Psoas muscle (tissue), 8 donors: ENCODE results near the gene UQCR11. TPM values are rescaled to one million over a fixed set of nuclear protein-coding genes. Genes with fewer than 3 reads are reported as not detected.
A peak's percentile ranks its signal among the peaks of the same experiment; 100 is the strongest.

ENCODE experiments used
- ATAC-seq, 4 donors: fragments of 200-7000 bp; cut with Tn5 transposase; one replicate each; pipeline ENCODE4 v1.9.1; 2020; ENCODE audit warnings: moderate library complexity in 3 of 4, mild to moderate bottlenecking in 2 of 4
- DNase-seq, 2 donors: peaks; one replicate each; pipeline ENCODE4 v3.0.0-alpha.2; 2020
- H3K27ac ChIP-seq: fragments of 200-600 bp; one replicate; pipeline ENCODE4 v1.8.0; 2022
- H3K27me3 ChIP-seq, 3 donors: fragments of 200-600 bp in 1 of 3; one replicate each; pipeline versions ENCODE4 v1.6.1 to v1.8.0; 2013 to 2022; ENCODE audit warnings: low read length in 2 of 3, mild to moderate bottlenecking in 2 of 3, moderate library complexity in 1 of 3; ENCODE audit not compliant: insufficient read depth in 3 of 3
- H3K36me3 ChIP-seq, 2 donors: fragments of 200-600 bp in 1 of 2; one replicate each; pipeline versions ENCODE4 v1.6.1 to v1.8.0; 2013 to 2022; ENCODE audit warnings: low read depth in 1 of 2, mild to moderate bottlenecking in 1 of 2, moderate library complexity in 1 of 2; ENCODE audit not compliant: insufficient read depth in 1 of 2
- H3K4me1 ChIP-seq: fragments of 200-600 bp; one replicate; pipeline ENCODE4 v1.8.0; 2022
- H3K4me3 ChIP-seq: fragments of 200-600 bp; one replicate; pipeline ENCODE4 v1.8.0; 2022; ENCODE audit warnings: mild to moderate bottlenecking
- H3K9me3 ChIP-seq: fragments of 200-600 bp; one replicate; pipeline ENCODE4 v1.8.0; 2022
- CTCF ChIP-seq: fragments of 200-600 bp; IDR thresholded peaks from one replicate; pipeline ENCODE4 v1.8.0; 2022; ENCODE audit warnings: antibody characterized with exemption
- WGBS, 3 donors: extraction: QIAGEN DNeasy Blood & Tissue Kit; methylation state at CpG; one replicate each; pipeline versions ENCODE4 v1.1.6 to v1.1.7; 2013; 5-methylcytosine and 5-hydroxymethylcytosine counted together
- intact Hi-C, 2 donors: fragments of 100-400 bp; cut with DNase I; formaldehyde crosslinking; loops; one replicate each; pipeline versions ENCODE4 v1.11.0 to v1.14.2; 2022
- long read RNA-seq, 2 donors: library from polyadenylated mRNA; unstranded; transcript quantifications; one replicate each; pipeline ENCODE4 v2.0.0, GENCODE V29; 2021
- polyA plus RNA-seq, 3 donors: library from polyadenylated mRNA; stranded (reverse); fragments of 200-250 nt; gene quantifications; one replicate each; pipeline ENCODE4 v1.2.3, GENCODE V29; 2013
- total RNA-seq, 4 donors: library from RNA; stranded (reverse); fragmentation: NEBNext Ultra II Directional in 2 of 4; extraction: Animal tissue kit (Norgen Biotek cat#: 25700) in 2 of 4; gene quantifications; one replicate each; pipeline versions ENCODE4 v1.2.1 to v1.2.4, GENCODE V29; 2021 to 2023
- donor health status: healthy with polysubstance abuse.
- donor health status: DM: no; HTN: no; CAD: no; lungs with moderate emphysema.
- donor health status: Bipolar disorder and iron deficiency.
- donor health status: healthy.
- donor health status: DM: yes; HTN: yes; CAD: no.
- donor health status: DM: no; HTN: no; CAD: no.
- donor health status: DM: no; HTN: no; CAD: no.
- donor health status: DM: yes; HTN: yes; CAD: no.

The UQCR11 gene
- 100 to 1,000 TPM; 408 to 534 (median 501) TPM for total RNA-seq
- 100 to 1,000 TPM; 320 to 337 (median 334) TPM for polyA plus RNA-seq
- long read RNA-seq, donor 1, transcript UQCR11-203 (3 exons, 1,324 nt), result major isoform, 211 of 220 reads
- long read RNA-seq, donor 1, partial matches to known transcripts, result 5 of 220 reads
- long read RNA-seq, donor 1, other reads (novel, unspliced or antisense), result 2 of 220 reads
- long read RNA-seq, donor 2, transcript UQCR11-203 (3 exons, 1,324 nt), result major isoform, 282 of 293 reads
- long read RNA-seq, donor 2, partial matches to known transcripts, result 7 of 293 reads
- long read RNA-seq, donor 2, other reads (novel, unspliced or antisense), result 0 of 293 reads

GRCh38 chr19:1605236-1606137 lies at the start of gene UQCR11:
UQCR11 (minus strand) TSS chr19:1605462; CDS start chr19:1605409, 53 bp downstream.
- Histone ChIP-seq H3K9me3 (no peaks in the 10 kb centered on the region), H3K27ac (peak within 1 kb of the TSS; percentile 93), H3K4me3 (peak within 1 kb of the TSS; percentile 94), H3K27me3 (no peaks in the 10 kb centered on the region), H3K36me3 (peaks cover 0 to 29% of the 10 kb centered on the region in 2 donors), H3K4me1 (peaks cover 32% of the 10 kb centered on the region)
- DNase-seq (peak; percentile 95 to 97), ATAC-seq (peak; percentile 94 to 95 (median 94))
- intact Hi-C loops, result loop anchor here in 1 of 2 donors (2.0 kb wide), 1 partner anchor 47 kb away; the partner anchor contains the start of gene TCF3
- TF ChIP-seq CTCF, result peak; percentile 52
- 0% methylated on average over 67 to 79 of the region's 79 CpGs for WGBS, 3 donors

DNA sequence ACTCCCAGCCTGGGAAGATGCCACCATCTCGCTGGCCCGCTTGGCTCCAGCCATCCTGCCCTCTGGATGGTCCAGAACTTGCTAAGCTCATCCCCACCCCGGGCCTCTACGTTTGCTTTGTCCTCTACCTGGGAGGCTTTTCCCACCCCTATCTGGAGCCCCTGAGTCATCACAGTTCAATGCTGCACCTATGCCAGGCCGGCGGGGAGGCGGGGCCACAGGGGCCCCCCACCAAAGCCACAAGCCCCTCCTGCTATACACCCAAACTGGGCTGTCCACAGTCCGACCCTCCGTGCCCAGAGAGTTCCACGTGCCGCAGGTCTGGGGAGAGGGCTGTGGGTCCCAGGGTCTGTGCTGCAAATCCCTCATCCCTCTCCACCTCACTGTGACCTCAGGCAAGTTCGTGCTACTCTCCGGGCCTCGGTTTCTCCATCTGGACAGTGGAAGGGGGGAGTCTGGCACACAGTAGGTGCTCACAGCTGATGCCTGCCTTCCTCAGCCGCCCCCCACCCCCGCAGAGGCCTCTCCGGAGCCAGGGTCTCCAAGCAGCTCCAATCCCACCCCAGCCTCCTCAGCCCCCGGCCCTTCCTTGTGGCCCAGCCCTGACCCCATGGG lies 49.0 kb upstream of the UQCR11 start:
- H3K4me1 ChIP-seq, result peaks cover 12% of the 10 kb centered on the region
- intact Hi-C loops, result no loop called here
- H3K9me3 ChIP-seq, result no peaks in the 10 kb centered on the region
- TF ChIP-seq CTCF, result no peak
- DNase-seq (no peak), ATAC-seq (no peak)
- peaks cover 0 to 13% (median 3%) of the 10 kb centered on the region in 3 donors for H3K27me3 ChIP-seq
- H3K27ac ChIP-seq, result no peak overlapping the region
- WGBS, 3 donors, result 76 to 81% (median 78%) methylated on average over 18 of the region's 18 CpGs
- H3K4me3 ChIP-seq, result no peak overlapping the region
- no peaks in the 10 kb centered on the region for H3K36me3 ChIP-seq

- WGBS, 3 donors, result 11 to 15% (median 15%) methylated on average over 18 of the region's 18 CpGs
- intact Hi-C loops, result loop anchor here in 1 of 2 donors (2.0 kb wide), 1 partner anchor 46 kb away; no protein-coding TSS in a partner anchor
- TF ChIP-seq CTCF, result no peak
- peaks cover 0 to 9% (median 3%) of the 10 kb centered on the region in 3 donors for H3K27me3 ChIP-seq
- H3K9me3 ChIP-seq, result no peaks in the 10 kb centered on the region
- DNase-seq (no peak), ATAC-seq (peak in 1 of 4 donors; percentile 3)
- H3K27ac ChIP-seq, result peak overlapping the region; percentile 100
- peak overlapping the region; percentile 84 for H3K4me3 ChIP-seq
- H3K36me3 ChIP-seq, result peaks cover 0 to 7% of the 10 kb centered on the region in 2 donors
- peaks cover 12% of the 10 kb centered on the region for H3K4me1 ChIP-seq
Measured at GRCh38 chr19:1653300-1653628, 48.0 kb upstream of the UQCR11 start.

GRCh38 chr19:1652471-1653299 lies 47.4 kb upstream of the UQCR11 start, which contains the start of gene TCF3:
TCF3 (minus strand) TSS chr19:1652615; CDS start chr19:1650248, 2,367 bp downstream.
- intact Hi-C loops, result loop anchor here in 1 of 2 donors (2.0 kb wide), 1 partner anchor 46 kb away; no protein-coding TSS in a partner anchor
- peak; percentile 98 to 99 (median 99) for ATAC-seq
- 0% methylated on average over 50 to 107 of the region's 107 CpGs for WGBS, 3 donors
- Histone ChIP-seq H3K4me3 (peak within 1 kb of the TSS; percentile 90), H3K36me3 (peaks cover 0 to 13% of the 10 kb centered on the region in 2 donors), H3K27me3 (peaks cover 0 to 3% (median 3%) of the 10 kb centered on the region in 3 donors), H3K9me3 (no peaks in the 10 kb centered on the region), H3K27ac (peak within 1 kb of the TSS; percentile 100), H3K4me1 (peaks cover 12% of the 10 kb centered on the region)
- no peak for TF ChIP-seq CTCF
- DNase-seq, result peak; percentile 99
